ENCODE data around the gene FAM81B. TPM values are rescaled to one million over a fixed set of nuclear protein-coding genes. Genes with fewer than 3 reads are reported as not detected.

The FAM81B gene
- total RNA-seq, 6 experiments from 2014 or later: not detected

DNA sequence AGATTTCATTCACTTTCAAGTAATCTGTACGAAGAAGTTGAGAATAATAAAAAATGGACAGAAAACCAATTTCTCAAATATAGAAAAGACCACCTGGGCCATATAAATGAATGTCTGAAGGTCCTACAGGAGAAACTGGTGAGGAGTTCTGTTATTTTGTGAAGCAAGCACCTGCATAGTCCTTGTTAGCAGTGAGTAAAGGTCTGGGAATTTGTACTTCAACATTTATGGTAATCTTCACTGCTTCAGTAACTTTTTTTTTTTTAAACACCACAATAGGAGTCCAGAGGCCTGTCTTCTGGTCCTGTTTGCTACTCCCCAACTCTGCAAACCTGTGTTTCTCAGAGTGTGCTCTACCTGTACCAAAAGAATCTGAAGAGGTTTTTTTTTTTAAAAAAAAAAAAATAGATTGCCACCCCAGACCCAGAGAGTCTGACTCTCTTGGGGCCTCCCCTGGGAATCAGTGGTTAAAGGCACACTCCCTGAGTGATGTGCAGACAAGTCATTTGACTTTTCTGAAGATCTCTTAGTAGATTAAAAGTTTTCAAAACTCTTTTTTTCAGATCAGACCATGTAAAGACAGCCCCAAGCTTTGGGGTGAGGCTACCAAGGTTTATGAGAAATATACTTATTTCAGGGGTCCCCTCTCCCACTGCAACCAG is 55.5 kb downstream of the FAM81B start:
- no peaks in the 10 kb centered on the region for H3K27me3 ChIP-seq

DNA sequence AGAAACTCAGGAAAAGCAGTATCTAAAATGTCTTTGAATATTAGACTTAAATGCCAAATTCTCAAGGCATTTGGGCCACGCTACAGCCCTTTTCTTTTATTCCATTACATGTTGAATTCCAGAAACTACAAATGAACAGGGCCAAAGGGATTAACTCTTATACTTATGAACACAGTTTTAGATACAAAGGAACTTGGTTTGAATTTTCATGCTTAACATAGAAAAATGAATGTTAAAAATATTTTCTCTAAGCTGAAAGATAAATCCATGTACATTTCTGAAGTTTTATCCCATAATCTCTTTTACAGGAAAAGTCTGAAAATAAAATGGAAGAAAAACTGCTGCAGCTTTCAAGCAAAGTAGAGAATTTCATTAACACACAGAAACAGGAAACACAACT is 56.8 kb downstream of the FAM81B start:
- H3K27ac ChIP-seq: no peak overlapping the region
- no peak for DNase-seq
- ATAC-seq: no peak
- no peaks in the 10 kb centered on the region for H3K36me3 ChIP-seq
- no peaks in the 10 kb centered on the region for H3K9me3 ChIP-seq
- no peaks in the 10 kb centered on the region for H3K27me3 ChIP-seq
- TF ChIP-seq, protein P1, sequence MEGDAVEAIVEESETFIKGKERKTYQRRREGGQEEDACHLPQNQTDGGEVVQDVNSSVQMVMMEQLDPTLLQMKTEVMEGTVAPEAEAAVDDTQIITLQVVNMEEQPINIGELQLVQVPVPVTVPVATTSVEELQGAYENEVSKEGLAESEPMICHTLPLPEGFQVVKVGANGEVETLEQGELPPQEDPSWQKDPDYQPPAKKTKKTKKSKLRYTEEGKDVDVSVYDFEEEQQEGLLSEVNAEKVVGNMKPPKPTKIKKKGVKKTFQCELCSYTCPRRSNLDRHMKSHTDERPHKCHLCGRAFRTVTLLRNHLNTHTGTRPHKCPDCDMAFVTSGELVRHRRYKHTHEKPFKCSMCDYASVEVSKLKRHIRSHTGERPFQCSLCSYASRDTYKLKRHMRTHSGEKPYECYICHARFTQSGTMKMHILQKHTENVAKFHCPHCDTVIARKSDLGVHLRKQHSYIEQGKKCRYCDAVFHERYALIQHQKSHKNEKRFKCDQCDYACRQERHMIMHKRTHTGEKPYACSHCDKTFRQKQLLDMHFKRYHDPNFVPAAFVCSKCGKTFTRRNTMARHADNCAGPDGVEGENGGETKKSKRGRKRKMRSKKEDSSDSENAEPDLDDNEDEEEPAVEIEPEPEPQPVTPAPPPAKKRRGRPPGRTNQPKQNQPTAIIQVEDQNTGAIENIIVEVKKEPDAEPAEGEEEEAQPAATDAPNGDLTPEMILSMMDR (IDR thresholded peaks at IDR 0.05): no peak
- TF ChIP-seq POLR2A (IDR thresholded peaks at IDR 0.05): no peak
- 85% methylated on average over 1 of the region's 1 CpG for WGBS (ENCODE audit: insufficient coverage, low coverage, low lambda C conversion rate, missing lambda C conversion rate)
- intact Hi-C loops (cut with DNase I): no loop called here
- H3K4me3 ChIP-seq: no peak overlapping the region
- no peaks in the 10 kb centered on the region for H3K4me1 ChIP-seq

More for the DNA sequence above, 55.5 kb downstream of the FAM81B start:
- intact Hi-C loops (cut with DNase I): no loop called here
- Histone ChIP-seq H3K9me3 (no peaks in the 10 kb centered on the region), H3K4me3 (no peak overlapping the region), H3K27ac (no peak overlapping the region), H3K36me3 (no peaks in the 10 kb centered on the region), H3K4me1 (no peaks in the 10 kb centered on the region)
- no peak for TF ChIP-seq POLR2A (IDR thresholded peaks at IDR 0.05)
- TF ChIP-seq, protein P1 (IDR thresholded peaks at IDR 0.05): no peak
- no peak for ATAC-seq
- no peak for DNase-seq
- 55% methylated on average over 1 of the region's 1 CpG for WGBS (ENCODE audit: insufficient coverage, low coverage, low lambda C conversion rate, missing lambda C conversion rate)

- no peak for ATAC-seq
- no peaks in the 10 kb centered on the region for H3K4me1 ChIP-seq
These were observed 57.6 kb downstream of the FAM81B start for GRCh38 chr5:95448789-95449188.

GRCh38 chr5:95449460-95449859 is 58.3 kb downstream of the FAM81B start:
- DNase-seq (no peak), ATAC-seq (no peak)
- Histone ChIP-seq H3K9me3 (no peaks in the 10 kb centered on the region), H3K27ac (no peak overlapping the region), H3K27me3 (no peaks in the 10 kb centered on the region), H3K36me3 (no peaks in the 10 kb centered on the region), H3K4me1 (no peaks in the 10 kb centered on the region), H3K4me3 (no peak overlapping the region)
- intact Hi-C loops (cut with DNase I): no loop called here
- 56% methylated on average over 2 of the region's 2 CpGs for WGBS (ENCODE audit: insufficient coverage, low coverage, low lambda C conversion rate, missing lambda C conversion rate)
- TF ChIP-seq, protein P1 (IDR thresholded peaks at IDR 0.05): no peak
- TF ChIP-seq POLR2A (IDR thresholded peaks at IDR 0.05): no peak

More at GRCh38 chr5:95448789-95449188, 57.6 kb downstream of the FAM81B start:
- Histone ChIP-seq H3K36me3 (no peaks in the 10 kb centered on the region), H3K4me3 (no peak overlapping the region), H3K27ac (no peak overlapping the region), H3K27me3 (no peaks in the 10 kb centered on the region), H3K9me3 (no peaks in the 10 kb centered on the region)
- TF ChIP-seq POLR2A (IDR thresholded peaks at IDR 0.05): no peak
- TF ChIP-seq, protein P1 (IDR thresholded peaks at IDR 0.05): no peak
- no peak for DNase-seq
- intact Hi-C loops (cut with DNase I): no loop called here

All from right lobe of liver (tissue), 6 donors.